HepG2 (cell line): Measurements from ENCODE around the gene SLC17A9. TPM values are rescaled to one million over a fixed set of nuclear protein-coding genes. Genes with fewer than 3 reads are reported as not detected.

Experiments used
- ATAC-seq: fragments of 200-7000 bp; cut with Tn5 transposase; 3 replicates; pipeline ENCODE4 v1.9.1; 2020; ENCODE audit warnings: mild to moderate bottlenecking, moderate library complexity
- BruUV-seq: library from RNA; stranded (reverse); fragments of 400-500 nt; replicated peaks from 2 replicates; lab custom pipeline; 2021; lab: Mats Ljungman, UMichigan
- CTCF ChIA-PET: fragments of 300-600 bp; formaldehyde crosslinking; extraction: SDS; loops from one replicate; lab custom pipeline; 2021; ENCODE audit warnings: low total read pairs, inconsistent platforms, low intra/inter-chr PET ratio; lab: Yijun Ruan, JAX
- POLR2A ChIA-PET: fragments of 350-600 bp; sonication (Branson Sonifier 250); formaldehyde crosslinking; loops from one replicate; lab custom pipeline; 2020; ENCODE audit warnings: antibody characterized with exemption, inconsistent platforms; lab: Yijun Ruan, JAX
- DNase-seq: peaks from one replicate; pipeline ENCODE4 v3.0.0-alpha.2; 2015; ENCODE audit warnings: low spot score
- FAIRE-seq: peaks from 3 replicates; lab custom pipeline; 2011; peaks lifted over from hg19 to GRCh38; lab: Jason Lieb, UNC
- H2AFZ ChIP-seq: one replicate; pipeline ENCODE4 v1.6.1; 2011; ENCODE audit warnings: low read length, inconsistent platforms
- H3K27ac ChIP-seq: fragments of 300-600 bp; 3 replicates; pipeline ENCODE4 v1.8.0; 2011; ENCODE audit warnings: mixed run types, mild to moderate bottlenecking, mixed read lengths, low read length, inconsistent platforms; ENCODE audit not compliant: insufficient read depth; ENCODE audit errors: extremely low read length
- H3K27me3 ChIP-seq, 2 experiments: fragments of 200-600 bp in 1 of 2; 2 replicates in 1 of 2; 3 replicates in 1 of 2; pipeline versions ENCODE4 v1.6.0 to v1.8.0; 2011; ENCODE audit warnings: low read length in 2 of 2, mild to moderate bottlenecking in 2 of 2, moderate library complexity in 2 of 2, inconsistent platforms in 1 of 2; ENCODE audit not compliant: insufficient read depth in 2 of 2, control insufficient read depth in 1 of 2
- H3K36me3 ChIP-seq, 2 experiments: fragments of 200-600 bp in 1 of 2; replicated peaks in 1 of 2; 2 replicates in 1 of 2; 3 replicates in 1 of 2; pipeline versions ENCODE4 v1.5.1 to v1.8.0; 2011; ENCODE audit warnings: low read length in 2 of 2, inconsistent platforms in 1 of 2; ENCODE audit not compliant: insufficient read depth in 2 of 2, control insufficient read depth in 1 of 2
- H3K4me1 ChIP-seq: 2 replicates; pipeline ENCODE4 v1.5.1; 2012; ENCODE audit warnings: low read length, inconsistent platforms; ENCODE audit not compliant: insufficient read depth
- H3K4me2 ChIP-seq: 2 replicates; pipeline ENCODE4 v1.6.0; 2011; ENCODE audit warnings: low read depth, low read length, inconsistent platforms
- H3K4me3 ChIP-seq, 3 experiments: fragments of 200-600 bp in 1 of 3; sonication (generic), shearing (Covaris generic) in 1 of 3; replicated peaks in 1 of 3; 2 replicates each; pipeline ENCODE4 v1.5.1; 2011 to 2016; ENCODE audit warnings: low read length in 3 of 3, inconsistent platforms in 2 of 3, low read depth in 2 of 3, mild to moderate bottlenecking in 2 of 3, control low read depth in 1 of 3, mixed read lengths in 1 of 3; ENCODE audit not compliant: insufficient read depth in 1 of 3
- H3K79me2 ChIP-seq: one replicate; pipeline ENCODE4 v1.6.1; 2011; ENCODE audit warnings: low read length, inconsistent platforms; ENCODE audit not compliant: insufficient read depth
- H3K9ac ChIP-seq: 2 replicates; pipeline ENCODE4 v1.6.0; 2011; ENCODE audit warnings: mild to moderate bottlenecking, low read depth, low read length, inconsistent platforms; ENCODE audit not compliant: insufficient read depth
- H3K9me3 ChIP-seq: 2 replicates; pipeline ENCODE4 v1.5.1; 2012; ENCODE audit warnings: mild to moderate bottlenecking, low read length
- H4K20me1 ChIP-seq: 2 replicates; pipeline ENCODE4 v1.6.0; 2011; ENCODE audit warnings: inconsistent platforms, mild to moderate bottlenecking, low read length, moderate library complexity; ENCODE audit not compliant: insufficient read depth
- FUBP1 ChIP-seq: sonication (generic); formaldehyde crosslinking; IDR thresholded peaks from 2 replicates; pipeline ENCODE4 v1.5.1; 2020; ENCODE audit warnings: missing genetic modification reagents, mild to moderate bottlenecking, borderline replicate concordance
- HNRNPL ChIP-seq: fragments of 200-400 bp; formaldehyde crosslinking; IDR thresholded peaks from 2 replicates; pipeline ENCODE4 v1.6.1; 2017; ENCODE audit warnings: mild to moderate bottlenecking, low read depth, low read length
- NFE2 ChIP-seq: sonication (generic); formaldehyde crosslinking; IDR thresholded peaks from 2 replicates; pipeline ENCODE4 v1.4.0; 2020; ENCODE audit warnings: missing genetic modification reagents
- PHF20 ChIP-seq: sonication (generic); formaldehyde crosslinking; IDR thresholded peaks from 2 replicates; pipeline ENCODE4 v1.5.0; 2020; ENCODE audit warnings: mild to moderate bottlenecking, missing genetic modification reagents
- RAD51 ChIP-seq: fragments of 450-650 bp; IDR thresholded peaks from 2 replicates; pipeline ENCODE4 v1.6.1; 2016; ENCODE audit warnings: borderline replicate concordance
- SRF ChIP-seq: IDR thresholded peaks from 2 replicates; pipeline ENCODE4 v1.6.1; 2011; ENCODE audit warnings: mild to moderate bottlenecking, low read depth, low read length, moderate library complexity
- TCF12 ChIP-seq, 2 experiments: fragments of 450-650 bp in 1 of 2; sonication (generic) in 1 of 2; formaldehyde crosslinking in 1 of 2; IDR thresholded peaks; 2 replicates each; pipeline versions ENCODE4 v1.6.1 to v1.8.0; 2017 to 2022; ENCODE audit warnings: antibody characterized with exemption in 1 of 2, mild to moderate bottlenecking in 1 of 2, missing genetic modification reagents in 1 of 2, moderate library complexity in 1 of 2
- ZEB1 ChIP-seq: IDR thresholded peaks from 2 replicates; pipeline ENCODE4 v1.6.1; 2012; ENCODE audit warnings: mild to moderate bottlenecking, low read depth, inconsistent platforms; ENCODE audit not compliant: insufficient replicate concordance
- ZNF282 ChIP-seq: fragments of 450-650 bp; IDR thresholded peaks from 2 replicates; pipeline ENCODE4 v1.6.1; 2018; ENCODE audit not compliant: partially characterized antibody
- ZNF329 ChIP-seq: sonication (generic); formaldehyde crosslinking; IDR thresholded peaks from 2 replicates; pipeline ENCODE4 v1.9.0; 2021; ENCODE audit warnings: low read depth, mild to moderate bottlenecking, missing genetic modification reagents
- ZNF567 ChIP-seq: sonication (generic); formaldehyde crosslinking; IDR thresholded peaks from 2 replicates; pipeline ENCODE4 v1.8.1; 2023; ENCODE audit warnings: mild to moderate bottlenecking, missing genetic modification reagents, borderline replicate concordance
- ZNF660 ChIP-seq: sonication (generic); formaldehyde crosslinking; IDR thresholded peaks from 2 replicates; pipeline ENCODE4 v1.5.1; 2020; ENCODE audit warnings: mild to moderate bottlenecking, low read depth, missing genetic modification reagents, borderline replicate concordance
- WGBS: methylation state at CpG from one replicate; pipeline ENCODE4 v1.1.6; 2017; ENCODE audit warnings: low lambda C conversion rate; 5-methylcytosine and 5-hydroxymethylcytosine counted together
- in situ Hi-C: cut with HindIII; loops from 2 replicates; pipeline ENCODE4 v1.10.0; 2017; ENCODE audit warnings: low pct_unique_long_range_greater_than_20kb; ENCODE audit not compliant: extremely low pct_ligation_motif_present
- intact Hi-C: fragments of 100-400 bp; cut with micrococcal nuclease; formaldehyde crosslinking; loops from one replicate; pipeline ENCODE4 v1.10.0; 2022; ENCODE audit not compliant: unreplicated experiment
- polyA plus RNA-seq, 8 experiments: library from polyadenylated mRNA; depleted of rRNA in 3 of 8; stranded (reverse) in 7 of 8; unstranded in 1 of 8; fragments of >200 nt; fragmentation: Illumina TruSeq in 4 of 8; extraction: Trizol in 4 of 8; gene quantifications; 2 replicates each; pipeline versions ENCODE4 v1.2.1 to v1.2.3, GENCODE V29; 2011 to 2016; ENCODE audit warnings: low read depth in 4 of 8, missing spikeins in 1 of 8, mixed read lengths in 1 of 8; ENCODE audit not compliant: insufficient read depth in 1 of 8
- total RNA-seq, 5 experiments: library from RNA; depleted of rRNA; stranded (reverse); fragments of >200 nt; fragmentation: Illumina TruSeq; extraction: Trizol; gene quantifications; 2 replicates each; pipeline ENCODE4 v1.2.3, GENCODE V29; 2016; ENCODE audit warnings: low read depth in 1 of 5
- TF ChIP-seq, protein P1 (sequence below): sonication (generic); formaldehyde crosslinking; IDR thresholded peaks from 2 replicates; pipeline ENCODE4 v1.5.0; 2020; ENCODE audit warnings: mild to moderate bottlenecking, low read depth, missing genetic modification reagents, borderline replicate concordance
- TF ChIP-seq, protein P2 (sequence below), 2 experiments: IDR thresholded peaks; 2 replicates each; pipeline ENCODE4 v1.6.1; 2011 to 2012; ENCODE audit warnings: low read length in 2 of 2, borderline replicate concordance in 1 of 2, low read depth in 1 of 2, mild to moderate bottlenecking in 1 of 2, moderate library complexity in 1 of 2

SLC17A9 gene
- total and polyA plus RNA-seq, 2 of the 13 experiments (the other 11 are each of a cell fraction or from before 2014, with no cell fraction given): 110 to 191 TPM

DNA sequence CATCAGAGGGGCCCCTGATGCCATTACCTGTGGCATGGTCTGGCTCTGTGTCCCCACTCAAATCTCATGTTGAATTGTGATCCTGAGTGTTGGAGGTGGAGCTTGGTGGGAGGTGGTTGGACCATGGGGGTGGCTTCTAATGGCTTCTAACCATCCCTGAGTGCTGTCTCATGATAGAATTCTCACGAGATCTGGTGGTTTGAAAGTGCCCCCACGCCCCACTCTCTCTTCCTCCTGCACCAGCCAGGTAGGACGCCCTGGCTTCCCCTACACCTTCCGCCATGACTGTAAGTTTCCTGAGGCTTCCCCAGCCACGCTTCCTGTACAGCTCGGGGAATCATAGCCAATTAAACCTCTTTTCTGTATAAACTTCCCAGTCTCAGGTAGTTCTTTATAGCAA is 39.4 kb downstream of the SLC17A9 start:
- H3K9ac ChIP-seq: no peak overlapping the region
- intact Hi-C loops: no loop called here
- H3K9me3 ChIP-seq: no peaks in the 10 kb centered on the region
- in situ Hi-C loops: no loop called here
- BruUV-seq: no TSS peak
- no peaks in the 10 kb centered on the region for H3K36me3 ChIP-seq
- DNase-seq (no peak), FAIRE-seq (no peak), ATAC-seq (no peak)
- H3K4me1 ChIP-seq: no peaks in the 10 kb centered on the region
- no peaks in the 10 kb centered on the region for H3K79me2 ChIP-seq
- peaks cover 3% of the 10 kb centered on the region; the same call in 1 of the 2 replicates for H4K20me1 ChIP-seq
- H2AFZ ChIP-seq: no peak overlapping the region
- TF ChIP-seq ZNF660 (no peak), NFE2 (CRISPR knock-in tag) (no peak), TCF12 (IDR thresholded peaks at IDR 0.05) (no peak), TCF12 (CRISPR knock-in tag; IDR thresholded peaks at IDR 0.05) (no peak), ZNF329 (no peak), SRF (no peak), HNRNPL (no peak), ZNF567 (CRISPR knock-in tag) (no peak), ZNF282 (no peak), RAD51 (no peak), FUBP1 (no peak), ZEB1 (no peak), PHF20 (CRISPR knock-in tag) (no peak)
- TF ChIP-seq, protein P1, sequence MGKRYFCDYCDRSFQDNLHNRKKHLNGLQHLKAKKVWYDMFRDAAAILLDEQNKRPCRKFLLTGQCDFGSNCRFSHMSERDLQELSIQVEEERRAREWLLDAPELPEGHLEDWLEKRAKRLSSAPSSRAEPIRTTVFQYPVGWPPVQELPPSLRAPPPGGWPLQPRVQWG (CRISPR knock-in tag): no peak
- TF ChIP-seq, protein P2, sequence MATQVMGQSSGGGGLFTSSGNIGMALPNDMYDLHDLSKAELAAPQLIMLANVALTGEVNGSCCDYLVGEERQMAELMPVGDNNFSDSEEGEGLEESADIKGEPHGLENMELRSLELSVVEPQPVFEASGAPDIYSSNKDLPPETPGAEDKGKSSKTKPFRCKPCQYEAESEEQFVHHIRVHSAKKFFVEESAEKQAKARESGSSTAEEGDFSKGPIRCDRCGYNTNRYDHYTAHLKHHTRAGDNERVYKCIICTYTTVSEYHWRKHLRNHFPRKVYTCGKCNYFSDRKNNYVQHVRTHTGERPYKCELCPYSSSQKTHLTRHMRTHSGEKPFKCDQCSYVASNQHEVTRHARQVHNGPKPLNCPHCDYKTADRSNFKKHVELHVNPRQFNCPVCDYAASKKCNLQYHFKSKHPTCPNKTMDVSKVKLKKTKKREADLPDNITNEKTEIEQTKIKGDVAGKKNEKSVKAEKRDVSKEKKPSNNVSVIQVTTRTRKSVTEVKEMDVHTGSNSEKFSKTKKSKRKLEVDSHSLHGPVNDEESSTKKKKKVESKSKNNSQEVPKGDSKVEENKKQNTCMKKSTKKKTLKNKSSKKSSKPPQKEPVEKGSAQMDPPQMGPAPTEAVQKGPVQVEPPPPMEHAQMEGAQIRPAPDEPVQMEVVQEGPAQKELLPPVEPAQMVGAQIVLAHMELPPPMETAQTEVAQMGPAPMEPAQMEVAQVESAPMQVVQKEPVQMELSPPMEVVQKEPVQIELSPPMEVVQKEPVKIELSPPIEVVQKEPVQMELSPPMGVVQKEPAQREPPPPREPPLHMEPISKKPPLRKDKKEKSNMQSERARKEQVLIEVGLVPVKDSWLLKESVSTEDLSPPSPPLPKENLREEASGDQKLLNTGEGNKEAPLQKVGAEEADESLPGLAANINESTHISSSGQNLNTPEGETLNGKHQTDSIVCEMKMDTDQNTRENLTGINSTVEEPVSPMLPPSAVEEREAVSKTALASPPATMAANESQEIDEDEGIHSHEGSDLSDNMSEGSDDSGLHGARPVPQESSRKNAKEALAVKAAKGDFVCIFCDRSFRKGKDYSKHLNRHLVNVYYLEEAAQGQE (IDR thresholded peaks at IDR 0.05; ENCODE audit: borderline replicate concordance in 1 of 2, low read depth in 1 of 2, low read length in 2 of 2): no peak
- peaks cover 53 to 89% of the 10 kb centered on the region in 2 experiments for H3K27me3 ChIP-seq
- no peak overlapping the region for H3K4me3 ChIP-seq
- CTCF ChIA-PET: no interaction called here
- H3K4me2 ChIP-seq: no peak overlapping the region
- WGBS: 22% methylated on average over 6 of the region's 6 CpGs
- no peak overlapping the region for H3K27ac ChIP-seq
- POLR2A ChIA-PET: no interaction called here
